ENCODE data around the gene DPRX.

The DPRX gene

DNA sequence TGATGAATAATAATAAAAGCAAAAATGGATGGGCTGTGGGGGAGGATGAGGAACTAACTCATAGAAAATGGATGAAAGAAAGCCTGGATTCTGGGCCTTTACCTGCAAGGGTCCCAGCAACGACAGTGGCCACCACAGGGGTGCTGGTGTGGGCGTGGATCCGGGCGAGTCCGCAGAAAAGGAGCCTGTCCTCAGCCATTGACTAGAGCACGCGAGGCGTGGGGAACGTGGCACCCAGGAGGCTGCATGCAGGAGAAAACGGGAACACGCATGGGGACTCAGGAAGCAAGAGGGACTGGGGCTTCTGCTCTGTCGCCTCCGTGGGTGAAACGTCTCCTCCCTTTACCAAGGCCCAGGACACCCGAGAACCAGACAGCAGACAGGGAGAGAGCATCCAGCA lies 25.8 kb upstream of the DPRX start:
- Histone ChIP-seq H2AFZ (ENCODE audit: low read length) (no peak overlapping the region), H3K9me2 (replicated peaks; ENCODE audit: insufficient read depth, low read length) (no peaks in the 10 kb centered on the region), H3K27me3 (replicated peaks; ENCODE audit: insufficient read depth, low read length) (no peaks in the 10 kb centered on the region), H4K20me1 (ENCODE audit: insufficient read depth, low read length) (no peaks in the 10 kb centered on the region), H3K36me3 (replicated peaks; ENCODE audit: insufficient read depth, low read length) (no peaks in the 10 kb centered on the region), H3K4me2 (ENCODE audit: low read depth, low read length) (no peak overlapping the region), H3K9me3 (replicated peaks; ENCODE audit: insufficient read depth, low read length) (no peaks in the 10 kb centered on the region), H3K27ac (ENCODE audit: low read length) (no peak overlapping the region), H3K79me2 (ENCODE audit: low read length) (no peaks in the 10 kb centered on the region), H3K4me3 (ENCODE audit: low read length) (no peak overlapping the region), H3F3A (ENCODE audit: insufficient read depth, low read length) (no peaks in the 10 kb centered on the region), H3K4me1 (ENCODE audit: low read length) (no peaks in the 10 kb centered on the region), H3K9ac (ENCODE audit: low read length) (no peak overlapping the region)
- no peak for DNase-seq
- no peak for TF ChIP-seq EZH2phosphoT487 (IDR thresholded peaks at IDR 0.05; ENCODE audit: low read length)

GRCh38 chr19:53608381-53608780 lies 23.4 kb upstream of the DPRX start:
- no peak for DNase-seq
- Histone ChIP-seq H2AFZ (ENCODE audit: low read length) (no peak overlapping the region), H4K20me1 (ENCODE audit: insufficient read depth, low read length) (no peaks in the 10 kb centered on the region), H3K4me1 (ENCODE audit: low read length) (no peaks in the 10 kb centered on the region), H3K9me3 (replicated peaks; ENCODE audit: insufficient read depth, low read length) (no peaks in the 10 kb centered on the region), H3K27me3 (replicated peaks; ENCODE audit: insufficient read depth, low read length) (no peaks in the 10 kb centered on the region), H3K27ac (ENCODE audit: low read length) (no peak overlapping the region), H3K4me2 (ENCODE audit: low read depth, low read length) (no peak overlapping the region), H3K4me3 (ENCODE audit: low read length) (no peak overlapping the region), H3K79me2 (ENCODE audit: low read length) (no peaks in the 10 kb centered on the region), H3K36me3 (replicated peaks; ENCODE audit: insufficient read depth, low read length) (no peaks in the 10 kb centered on the region), H3F3A (ENCODE audit: insufficient read depth, low read length) (no peaks in the 10 kb centered on the region), H3K9me2 (replicated peaks; ENCODE audit: insufficient read depth, low read length) (no peaks in the 10 kb centered on the region), H3K9ac (ENCODE audit: low read length) (no peak overlapping the region)
- no peak for TF ChIP-seq EZH2phosphoT487 (IDR thresholded peaks at IDR 0.05; ENCODE audit: low read length)

DNA sequence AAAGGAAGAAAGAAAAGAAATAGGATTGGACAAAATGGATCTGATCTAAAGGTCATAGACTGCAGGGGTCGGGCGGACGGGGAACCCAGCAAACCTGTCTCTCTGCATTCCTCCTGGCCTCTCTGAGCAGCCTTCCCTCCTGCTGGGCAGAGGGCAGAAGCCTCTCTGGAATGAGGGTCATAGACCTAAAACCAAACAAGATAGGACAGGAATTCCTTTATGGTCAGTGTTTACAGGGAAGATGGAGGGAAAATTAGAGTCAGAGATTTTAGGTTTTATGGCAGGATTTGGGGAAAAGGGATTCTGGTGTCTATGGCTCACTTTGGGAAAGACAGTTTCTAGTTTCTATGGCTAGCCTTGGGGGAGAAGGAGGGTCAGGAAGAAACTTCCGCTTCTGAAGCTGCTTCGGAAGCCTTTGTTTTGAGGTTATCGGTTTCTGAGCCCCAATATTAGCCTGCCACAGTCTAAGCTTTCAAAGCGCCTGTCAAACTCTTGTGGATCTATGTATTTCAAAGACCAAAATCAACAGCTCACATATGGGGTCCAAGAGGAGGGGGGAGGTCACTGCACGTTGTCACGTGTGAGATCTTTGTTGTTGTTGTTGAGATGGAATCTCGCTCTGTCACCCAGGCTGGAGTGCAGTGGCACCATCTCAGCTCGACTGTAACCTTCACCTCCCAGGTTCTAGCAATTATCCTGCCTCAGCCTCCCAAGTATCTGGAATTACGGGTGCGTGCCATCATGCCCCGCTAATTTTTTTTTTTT lies 18.9 kb upstream of the DPRX start:
- no peaks in the 10 kb centered on the region for H3K4me1 ChIP-seq (ENCODE audit: low read length)
- H3K9me2 ChIP-seq (replicated peaks; ENCODE audit: insufficient read depth, low read length), result no peaks in the 10 kb centered on the region
- H3K4me3 ChIP-seq (ENCODE audit: low read length), result no peak overlapping the region
- no peak overlapping the region for H3K4me2 ChIP-seq (ENCODE audit: low read depth, low read length)
- no peaks in the 10 kb centered on the region for H4K20me1 ChIP-seq (ENCODE audit: insufficient read depth, low read length)
- H3K9ac ChIP-seq (ENCODE audit: low read length), result no peak overlapping the region
- H3F3A ChIP-seq (ENCODE audit: insufficient read depth, low read length), result no peaks in the 10 kb centered on the region
- no peaks in the 10 kb centered on the region for H3K79me2 ChIP-seq (ENCODE audit: low read length)
- H3K36me3 ChIP-seq (replicated peaks; ENCODE audit: insufficient read depth, low read length), result no peaks in the 10 kb centered on the region
- no peak overlapping the region for H3K27ac ChIP-seq (ENCODE audit: low read length)
- H3K9me3 ChIP-seq (replicated peaks; ENCODE audit: insufficient read depth, low read length), result no peaks in the 10 kb centered on the region
- TF ChIP-seq EZH2 (optimal IDR thresholded peaks at IDR 0.05; ENCODE audit: low read depth, low read length) (no peak), CTCF (IDR thresholded peaks at IDR 0.05; ENCODE audit: low read length) (no peak), EZH2phosphoT487 (IDR thresholded peaks at IDR 0.05; ENCODE audit: low read length) (no peak)
- no peaks in the 10 kb centered on the region for H3K27me3 ChIP-seq (replicated peaks; ENCODE audit: insufficient read depth, low read length)
- DNase-seq, result no peak
- no peak overlapping the region for H2AFZ ChIP-seq (ENCODE audit: low read length)

- no peak overlapping the region for H3K4me2 ChIP-seq (ENCODE audit: low read depth, low read length)
- H3K9me3 ChIP-seq (replicated peaks; ENCODE audit: insufficient read depth, low read length), result no peaks in the 10 kb centered on the region
- H4K20me1 ChIP-seq (ENCODE audit: insufficient read depth, low read length), result no peaks in the 10 kb centered on the region
- no peak overlapping the region for H3K9ac ChIP-seq (ENCODE audit: low read length)
- H3F3A ChIP-seq (ENCODE audit: insufficient read depth, low read length), result no peaks in the 10 kb centered on the region
- no peaks in the 10 kb centered on the region for H3K36me3 ChIP-seq (replicated peaks; ENCODE audit: insufficient read depth, low read length)
- no peak overlapping the region for H3K27ac ChIP-seq (ENCODE audit: low read length)
- H3K27me3 ChIP-seq (replicated peaks; ENCODE audit: insufficient read depth, low read length), result no peaks in the 10 kb centered on the region
- H3K4me1 ChIP-seq (ENCODE audit: low read length), result no peaks in the 10 kb centered on the region
- no peaks in the 10 kb centered on the region for H3K79me2 ChIP-seq (ENCODE audit: low read length)
- no peak overlapping the region for H3K4me3 ChIP-seq (ENCODE audit: low read length)
- no peak for DNase-seq
- H2AFZ ChIP-seq (ENCODE audit: low read length), result no peak overlapping the region
- no peaks in the 10 kb centered on the region for H3K9me2 ChIP-seq (replicated peaks; ENCODE audit: insufficient read depth, low read length)
- TF ChIP-seq EZH2phosphoT487 (IDR thresholded peaks at IDR 0.05; ENCODE audit: low read length), result no peak
- TF ChIP-seq EZH2 (optimal IDR thresholded peaks at IDR 0.05; ENCODE audit: low read depth, low read length), result no peak
- TF ChIP-seq CTCF (IDR thresholded peaks at IDR 0.05; ENCODE audit: low read length), result no peak
These were observed 9.7 kb upstream of the DPRX start for GRCh38 chr19:53621885-53622740.
